Measurements from ENCODE around the gene EFNA4. TPM values are rescaled to one million over a fixed set of nuclear protein-coding genes. Genes with fewer than 3 reads are reported as not detected.
A peak's percentile ranks its signal among the peaks of the same experiment; 100 is the strongest.

Gene EFNA4
- total RNA-seq, 1 experiment from 2014 or later, result 22.7 TPM

DNA sequence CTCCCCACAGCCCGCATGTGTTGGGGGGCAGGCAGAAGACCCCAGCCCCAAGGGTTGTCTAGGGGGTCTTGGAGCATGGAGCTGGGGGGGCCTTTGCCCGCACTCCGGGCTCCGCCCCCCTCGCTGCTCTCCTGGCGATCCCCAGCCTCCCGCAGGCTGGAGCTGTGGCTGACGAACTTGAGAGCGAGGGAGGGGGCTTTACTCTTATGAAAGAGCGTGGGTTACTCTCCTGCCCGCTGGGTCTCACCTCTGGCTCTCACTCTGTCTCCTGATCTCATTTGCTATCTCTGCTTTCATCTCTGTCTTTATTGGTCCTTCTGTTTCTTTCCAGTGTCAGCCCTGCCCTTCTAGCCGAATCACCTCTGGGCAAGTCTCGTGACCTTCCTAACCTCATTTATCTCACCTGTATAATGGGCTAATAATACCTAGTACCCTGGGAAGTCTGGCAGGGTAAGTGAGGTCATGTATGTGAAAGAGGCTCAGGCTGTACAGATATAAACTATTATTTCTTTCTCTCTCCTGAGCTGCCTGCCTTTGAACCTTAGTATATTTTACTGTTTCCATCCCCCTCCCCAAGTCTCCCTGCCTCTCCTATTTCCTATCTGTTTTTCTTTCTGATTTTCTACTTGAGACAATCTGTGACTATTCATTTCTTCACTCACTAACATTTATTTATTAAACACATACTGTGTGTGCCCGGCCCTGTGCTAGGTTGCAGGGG, 731 bp downstream of the EFNA4 start:
- Mint-ChIP-seq H3K4me3 (peak overlapping the region; percentile 91), H3K9me3 (no peaks in the 10 kb centered on the region), H3K36me3 (peaks cover 21% of the 10 kb centered on the region), H3K4me1 (peaks cover 22% of the 10 kb centered on the region), H3K27ac (peak overlapping the region; percentile 98), H3K27me3 (ENCODE audit: low read depth) (no peaks in the 10 kb centered on the region)
- POLR2A ChIA-PET, result interaction anchor here (0.9 to 3.5 kb wide), 6 partner anchors 16 to 103 kb away, joined by 3 to 10 read pairs (median 4); no protein-coding TSS in a partner anchor
- DNase-seq (ENCODE audit: low spot score) (no peak), ATAC-seq (peak; percentile 2)
- CTCF ChIA-PET, result interaction anchor here (0.7 to 8.3 kb wide), 14 partner anchors 11 to 497 kb away, joined by 3 to 176 read pairs (median 8); partner anchors contain the start of genes ADAM15, CHRNB2, EFNA3 and KRTCAP2
- TF ChIP-seq MYBL2 (CRISPR knock-in tag; IDR thresholded peaks at IDR 0.05) (no peak), NFE2L1 (CRISPR knock-in tag; IDR thresholded peaks at IDR 0.05) (no peak), GTF2I (CRISPR knock-in tag; conservative IDR thresholded peaks at IDR 0.05) (peak; percentile 88), ESRRA (CRISPR knock-in tag; IDR thresholded peaks at IDR 0.05; ENCODE audit: borderline replicate concordance) (peak; percentile 84; the same call in 1 of the 2 replicates)
- TF ChIP-seq, protein P1, sequence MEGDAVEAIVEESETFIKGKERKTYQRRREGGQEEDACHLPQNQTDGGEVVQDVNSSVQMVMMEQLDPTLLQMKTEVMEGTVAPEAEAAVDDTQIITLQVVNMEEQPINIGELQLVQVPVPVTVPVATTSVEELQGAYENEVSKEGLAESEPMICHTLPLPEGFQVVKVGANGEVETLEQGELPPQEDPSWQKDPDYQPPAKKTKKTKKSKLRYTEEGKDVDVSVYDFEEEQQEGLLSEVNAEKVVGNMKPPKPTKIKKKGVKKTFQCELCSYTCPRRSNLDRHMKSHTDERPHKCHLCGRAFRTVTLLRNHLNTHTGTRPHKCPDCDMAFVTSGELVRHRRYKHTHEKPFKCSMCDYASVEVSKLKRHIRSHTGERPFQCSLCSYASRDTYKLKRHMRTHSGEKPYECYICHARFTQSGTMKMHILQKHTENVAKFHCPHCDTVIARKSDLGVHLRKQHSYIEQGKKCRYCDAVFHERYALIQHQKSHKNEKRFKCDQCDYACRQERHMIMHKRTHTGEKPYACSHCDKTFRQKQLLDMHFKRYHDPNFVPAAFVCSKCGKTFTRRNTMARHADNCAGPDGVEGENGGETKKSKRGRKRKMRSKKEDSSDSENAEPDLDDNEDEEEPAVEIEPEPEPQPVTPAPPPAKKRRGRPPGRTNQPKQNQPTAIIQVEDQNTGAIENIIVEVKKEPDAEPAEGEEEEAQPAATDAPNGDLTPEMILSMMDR (IDR thresholded peaks at IDR 0.05), result no peak
- TF ChIP-seq, protein P2, sequence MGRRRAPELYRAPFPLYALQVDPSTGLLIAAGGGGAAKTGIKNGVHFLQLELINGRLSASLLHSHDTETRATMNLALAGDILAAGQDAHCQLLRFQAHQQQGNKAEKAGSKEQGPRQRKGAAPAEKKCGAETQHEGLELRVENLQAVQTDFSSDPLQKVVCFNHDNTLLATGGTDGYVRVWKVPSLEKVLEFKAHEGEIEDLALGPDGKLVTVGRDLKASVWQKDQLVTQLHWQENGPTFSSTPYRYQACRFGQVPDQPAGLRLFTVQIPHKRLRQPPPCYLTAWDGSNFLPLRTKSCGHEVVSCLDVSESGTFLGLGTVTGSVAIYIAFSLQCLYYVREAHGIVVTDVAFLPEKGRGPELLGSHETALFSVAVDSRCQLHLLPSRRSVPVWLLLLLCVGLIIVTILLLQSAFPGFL (CRISPR knock-in tag; IDR thresholded peaks at IDR 0.05; ENCODE audit: borderline replicate concordance), result no peak

DNA sequence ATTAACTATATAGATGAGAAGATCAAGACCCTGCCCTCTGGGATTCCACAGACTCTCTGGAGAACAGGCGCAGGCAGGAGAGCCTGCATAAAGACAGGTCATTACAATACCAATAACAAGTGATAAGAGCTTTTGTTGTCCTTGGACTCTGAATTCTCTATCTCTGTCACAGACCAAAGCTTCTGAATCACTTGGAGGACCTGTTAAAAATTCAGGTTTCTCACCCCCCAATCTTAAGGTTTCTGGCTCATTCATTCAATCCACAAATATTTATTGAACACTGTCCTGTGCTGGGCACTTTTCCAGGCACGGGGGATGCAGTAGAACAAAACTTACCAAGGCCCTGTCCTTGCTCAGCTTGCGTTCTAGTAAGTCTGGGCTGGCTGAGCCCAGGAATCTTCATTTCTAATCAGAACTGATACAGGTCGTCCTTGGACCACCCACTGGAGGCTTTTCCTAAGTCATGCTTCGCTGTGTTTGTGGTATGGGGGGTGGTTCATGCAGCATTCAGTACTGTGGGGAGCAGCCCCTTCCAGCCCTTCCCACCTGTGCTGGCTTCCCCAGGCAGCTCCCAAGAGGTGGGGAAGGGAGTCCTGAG, 1.4 kb downstream of the EFNA4 start:
- Mint-ChIP-seq H3K36me3 (peaks cover 24% of the 10 kb centered on the region), H3K9me3 (no peaks in the 10 kb centered on the region), H3K4me1 (peaks cover 25% of the 10 kb centered on the region), H3K27ac (peak overlapping the region; percentile 98), H3K4me3 (peak overlapping the region; percentile 91), H3K27me3 (ENCODE audit: low read depth) (no peaks in the 10 kb centered on the region)
- DNase-seq (ENCODE audit: low spot score) (no peak), ATAC-seq (no peak)
- ChIA-PET CTCF (interaction anchor here (0.7 to 5.6 kb wide), 11 partner anchors 11 to 129 kb away, joined by 3 to 156 read pairs (median 8); partner anchors contain the start of genes ADAM15, EFNA3, KRTCAP2 and TRIM46), POLR2A (interaction anchor here (0.9 to 3.5 kb wide), 4 partner anchors 16 to 102 kb away, joined by 3 to 10 read pairs (median 4); no protein-coding TSS in a partner anchor)
- TF ChIP-seq SMAD4 (CRISPR knock-in tag; IDR thresholded peaks at IDR 0.05), result no peak
- TF ChIP-seq ZNF416 (CRISPR knock-in tag; IDR thresholded peaks at IDR 0.05), result no peak
- TF ChIP-seq SP1 (CRISPR knock-in tag; conservative IDR thresholded peaks at IDR 0.05), result no peak
- TF ChIP-seq NR2C2 (CRISPR knock-in tag; IDR thresholded peaks at IDR 0.05), result no peak
- TF ChIP-seq, protein P3, sequence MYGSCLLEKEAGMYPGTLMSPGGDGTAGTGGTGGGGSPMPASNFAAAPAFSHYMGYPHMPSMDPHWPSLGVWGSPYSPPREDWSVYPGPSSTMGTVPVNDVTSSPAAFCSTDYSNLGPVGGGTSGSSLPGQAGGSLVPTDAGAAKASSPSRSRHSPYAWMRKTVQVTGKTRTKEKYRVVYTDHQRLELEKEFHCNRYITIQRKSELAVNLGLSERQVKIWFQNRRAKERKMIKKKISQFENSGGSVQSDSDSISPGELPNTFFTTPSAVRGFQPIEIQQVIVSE (CRISPR knock-in tag; IDR thresholded peaks at IDR 0.05; ENCODE audit: borderline replicate concordance), result no peak
- TF ChIP-seq GTF2I (CRISPR knock-in tag; conservative IDR thresholded peaks at IDR 0.05), result no peak
- no peak for TF ChIP-seq OVOL2 (CRISPR knock-in tag; IDR thresholded peaks at IDR 0.05; ENCODE audit: borderline replicate concordance)
- TF ChIP-seq, protein P4, sequence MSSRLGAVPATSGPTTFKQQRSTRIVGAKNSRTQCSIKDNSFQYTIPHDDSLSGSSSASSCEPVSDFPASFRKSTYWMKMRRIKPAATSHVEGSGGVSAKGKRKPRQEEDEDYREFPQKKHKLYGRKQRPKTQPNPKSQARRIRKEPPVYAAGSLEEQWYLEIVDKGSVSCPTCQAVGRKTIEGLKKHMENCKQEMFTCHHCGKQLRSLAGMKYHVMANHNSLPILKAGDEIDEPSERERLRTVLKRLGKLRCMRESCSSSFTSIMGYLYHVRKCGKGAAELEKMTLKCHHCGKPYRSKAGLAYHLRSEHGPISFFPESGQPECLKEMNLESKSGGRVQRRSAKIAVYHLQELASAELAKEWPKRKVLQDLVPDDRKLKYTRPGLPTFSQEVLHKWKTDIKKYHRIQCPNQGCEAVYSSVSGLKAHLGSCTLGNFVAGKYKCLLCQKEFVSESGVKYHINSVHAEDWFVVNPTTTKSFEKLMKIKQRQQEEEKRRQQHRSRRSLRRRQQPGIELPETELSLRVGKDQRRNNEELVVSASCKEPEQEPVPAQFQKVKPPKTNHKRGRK (CRISPR knock-in tag; IDR thresholded peaks at IDR 0.05; ENCODE audit: borderline replicate concordance), result no peak
- no peak for TF ChIP-seq NR3C1 (CRISPR knock-in tag; conservative IDR thresholded peaks at IDR 0.05; ENCODE audit: low read depth)
- no peak for TF ChIP-seq TEAD4 (CRISPR knock-in tag; IDR thresholded peaks at IDR 0.05)
- TF ChIP-seq ZNF423 (CRISPR knock-in tag; IDR thresholded peaks at IDR 0.05), result no peak
- TF ChIP-seq, protein P5, sequence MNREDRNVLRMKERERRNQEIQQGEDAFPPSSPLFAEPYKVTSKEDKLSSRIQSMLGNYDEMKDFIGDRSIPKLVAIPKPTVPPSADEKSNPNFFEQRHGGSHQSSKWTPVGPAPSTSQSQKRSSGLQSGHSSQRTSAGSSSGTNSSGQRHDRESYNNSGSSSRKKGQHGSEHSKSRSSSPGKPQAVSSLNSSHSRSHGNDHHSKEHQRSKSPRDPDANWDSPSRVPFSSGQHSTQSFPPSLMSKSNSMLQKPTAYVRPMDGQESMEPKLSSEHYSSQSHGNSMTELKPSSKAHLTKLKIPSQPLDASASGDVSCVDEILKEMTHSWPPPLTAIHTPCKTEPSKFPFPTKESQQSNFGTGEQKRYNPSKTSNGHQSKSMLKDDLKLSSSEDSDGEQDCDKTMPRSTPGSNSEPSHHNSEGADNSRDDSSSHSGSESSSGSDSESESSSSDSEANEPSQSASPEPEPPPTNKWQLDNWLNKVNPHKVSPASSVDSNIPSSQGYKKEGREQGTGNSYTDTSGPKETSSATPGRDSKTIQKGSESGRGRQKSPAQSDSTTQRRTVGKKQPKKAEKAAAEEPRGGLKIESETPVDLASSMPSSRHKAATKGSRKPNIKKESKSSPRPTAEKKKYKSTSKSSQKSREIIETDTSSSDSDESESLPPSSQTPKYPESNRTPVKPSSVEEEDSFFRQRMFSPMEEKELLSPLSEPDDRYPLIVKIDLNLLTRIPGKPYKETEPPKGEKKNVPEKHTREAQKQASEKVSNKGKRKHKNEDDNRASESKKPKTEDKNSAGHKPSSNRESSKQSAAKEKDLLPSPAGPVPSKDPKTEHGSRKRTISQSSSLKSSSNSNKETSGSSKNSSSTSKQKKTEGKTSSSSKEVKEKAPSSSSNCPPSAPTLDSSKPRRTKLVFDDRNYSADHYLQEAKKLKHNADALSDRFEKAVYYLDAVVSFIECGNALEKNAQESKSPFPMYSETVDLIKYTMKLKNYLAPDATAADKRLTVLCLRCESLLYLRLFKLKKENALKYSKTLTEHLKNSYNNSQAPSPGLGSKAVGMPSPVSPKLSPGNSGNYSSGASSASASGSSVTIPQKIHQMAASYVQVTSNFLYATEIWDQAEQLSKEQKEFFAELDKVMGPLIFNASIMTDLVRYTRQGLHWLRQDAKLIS (CRISPR knock-in tag; IDR thresholded peaks at IDR 0.05; ENCODE audit: borderline replicate concordance), result no peak
- TF ChIP-seq, protein P6, sequence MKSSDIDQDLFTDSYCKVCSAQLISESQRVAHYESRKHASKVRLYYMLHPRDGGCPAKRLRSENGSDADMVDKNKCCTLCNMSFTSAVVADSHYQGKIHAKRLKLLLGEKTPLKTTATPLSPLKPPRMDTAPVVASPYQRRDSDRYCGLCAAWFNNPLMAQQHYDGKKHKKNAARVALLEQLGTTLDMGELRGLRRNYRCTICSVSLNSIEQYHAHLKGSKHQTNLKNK (CRISPR knock-in tag; IDR thresholded peaks at IDR 0.05), result no peak
- TF ChIP-seq, protein P7, sequence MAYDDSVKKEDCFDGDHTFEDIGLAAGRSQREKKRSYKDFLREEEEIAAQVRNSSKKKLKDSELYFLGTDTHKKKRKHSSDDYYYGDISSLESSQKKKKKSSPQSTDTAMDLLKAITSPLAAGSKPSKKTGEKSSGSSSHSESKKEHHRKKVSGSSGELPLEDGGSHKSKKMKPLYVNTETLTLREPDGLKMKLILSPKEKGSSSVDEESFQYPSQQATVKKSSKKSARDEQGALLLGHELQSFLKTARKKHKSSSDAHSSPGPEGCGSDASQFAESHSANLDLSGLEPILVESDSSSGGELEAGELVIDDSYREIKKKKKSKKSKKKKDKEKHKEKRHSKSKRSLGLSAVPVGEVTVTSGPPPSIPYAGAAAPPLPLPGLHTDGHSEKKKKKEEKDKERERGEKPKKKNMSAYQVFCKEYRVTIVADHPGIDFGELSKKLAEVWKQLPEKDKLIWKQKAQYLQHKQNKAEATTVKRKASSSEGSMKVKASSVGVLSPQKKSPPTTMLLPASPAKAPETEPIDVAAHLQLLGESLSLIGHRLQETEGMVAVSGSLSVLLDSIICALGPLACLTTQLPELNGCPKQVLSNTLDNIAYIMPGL (CRISPR knock-in tag; IDR thresholded peaks at IDR 0.05), result no peak
- TF ChIP-seq KAT7 (CRISPR knock-in tag; IDR thresholded peaks at IDR 0.05; ENCODE audit: borderline replicate concordance), result no peak

Measured in WTC11 (cell line).